Measurements from ENCODE around the gene ZMIZ1.

The ZMIZ1 gene

GRCh38 chr10:79346012-79346340 is 277.2 kb downstream of the ZMIZ1 start:
- Histone ChIP-seq H3K27ac (ENCODE audit: extremely low read depth, low read depth, low read length) (no peak overlapping the region), H3K9me3 (ENCODE audit: control insufficient read depth, insufficient read depth, low read depth, low read length) (no peaks in the 10 kb centered on the region), H3K4me1 (ENCODE audit: control insufficient read depth, insufficient read depth, low read length) (no peaks in the 10 kb centered on the region), H3K36me3 (ENCODE audit: control insufficient read depth in 2 of 2, insufficient read depth in 1 of 2, low read length in 2 of 2) (peaks cover 0 to 27% of the 10 kb centered on the region in 2 experiments; a peak in 1 of 3 replicates), H3K4me3 (ENCODE audit: low read depth, low read length) (no peak overlapping the region)
- CTCF ChIA-PET = interaction anchor here (0.5 to 2.6 kb wide), 6 partner anchors 11 to 123 kb away, joined by 3 to 8 read pairs (median 4); no protein-coding TSS in a partner anchor
- TF ChIP-seq ZNF529 (tag by site-specific recombination; IDR thresholded peaks at IDR 0.05; ENCODE audit: insufficient replicate concordance) (no peak), HOXC10 (CRISPR knock-in tag; IDR thresholded peaks at IDR 0.05) (no peak), SCRT1 (tag by site-specific recombination; IDR thresholded peaks at IDR 0.05; ENCODE audit: borderline replicate concordance) (no peak), PRDM4 (tag by site-specific recombination; IDR thresholded peaks at IDR 0.05) (no peak), ZNF266 (tag by site-specific recombination; IDR thresholded peaks at IDR 0.05; ENCODE audit: low read depth) (no peak), ZBTB8A (tag by site-specific recombination; IDR thresholded peaks at IDR 0.05) (no peak), ZNF16 (tag by site-specific recombination; IDR thresholded peaks at IDR 0.05; ENCODE audit: low read depth) (no peak), ZNF518A (tag by site-specific recombination; conservative IDR thresholded peaks at IDR 0.05; ENCODE audit: low read depth) (no peak), ZNF24 (tag by site-specific recombination; IDR thresholded peaks at IDR 0.05) (no peak), ZNF146 (tag by site-specific recombination; IDR thresholded peaks at IDR 0.05) (no peak), ZNF214 (tag by site-specific recombination; IDR thresholded peaks at IDR 0.05; ENCODE audit: borderline replicate concordance) (no peak), ZSCAN18 (tag by site-specific recombination; IDR thresholded peaks at IDR 0.05) (no peak), ATF2 (tag by site-specific recombination; IDR thresholded peaks at IDR 0.05; ENCODE audit: low read depth) (no peak)
- TF ChIP-seq, protein P1, sequence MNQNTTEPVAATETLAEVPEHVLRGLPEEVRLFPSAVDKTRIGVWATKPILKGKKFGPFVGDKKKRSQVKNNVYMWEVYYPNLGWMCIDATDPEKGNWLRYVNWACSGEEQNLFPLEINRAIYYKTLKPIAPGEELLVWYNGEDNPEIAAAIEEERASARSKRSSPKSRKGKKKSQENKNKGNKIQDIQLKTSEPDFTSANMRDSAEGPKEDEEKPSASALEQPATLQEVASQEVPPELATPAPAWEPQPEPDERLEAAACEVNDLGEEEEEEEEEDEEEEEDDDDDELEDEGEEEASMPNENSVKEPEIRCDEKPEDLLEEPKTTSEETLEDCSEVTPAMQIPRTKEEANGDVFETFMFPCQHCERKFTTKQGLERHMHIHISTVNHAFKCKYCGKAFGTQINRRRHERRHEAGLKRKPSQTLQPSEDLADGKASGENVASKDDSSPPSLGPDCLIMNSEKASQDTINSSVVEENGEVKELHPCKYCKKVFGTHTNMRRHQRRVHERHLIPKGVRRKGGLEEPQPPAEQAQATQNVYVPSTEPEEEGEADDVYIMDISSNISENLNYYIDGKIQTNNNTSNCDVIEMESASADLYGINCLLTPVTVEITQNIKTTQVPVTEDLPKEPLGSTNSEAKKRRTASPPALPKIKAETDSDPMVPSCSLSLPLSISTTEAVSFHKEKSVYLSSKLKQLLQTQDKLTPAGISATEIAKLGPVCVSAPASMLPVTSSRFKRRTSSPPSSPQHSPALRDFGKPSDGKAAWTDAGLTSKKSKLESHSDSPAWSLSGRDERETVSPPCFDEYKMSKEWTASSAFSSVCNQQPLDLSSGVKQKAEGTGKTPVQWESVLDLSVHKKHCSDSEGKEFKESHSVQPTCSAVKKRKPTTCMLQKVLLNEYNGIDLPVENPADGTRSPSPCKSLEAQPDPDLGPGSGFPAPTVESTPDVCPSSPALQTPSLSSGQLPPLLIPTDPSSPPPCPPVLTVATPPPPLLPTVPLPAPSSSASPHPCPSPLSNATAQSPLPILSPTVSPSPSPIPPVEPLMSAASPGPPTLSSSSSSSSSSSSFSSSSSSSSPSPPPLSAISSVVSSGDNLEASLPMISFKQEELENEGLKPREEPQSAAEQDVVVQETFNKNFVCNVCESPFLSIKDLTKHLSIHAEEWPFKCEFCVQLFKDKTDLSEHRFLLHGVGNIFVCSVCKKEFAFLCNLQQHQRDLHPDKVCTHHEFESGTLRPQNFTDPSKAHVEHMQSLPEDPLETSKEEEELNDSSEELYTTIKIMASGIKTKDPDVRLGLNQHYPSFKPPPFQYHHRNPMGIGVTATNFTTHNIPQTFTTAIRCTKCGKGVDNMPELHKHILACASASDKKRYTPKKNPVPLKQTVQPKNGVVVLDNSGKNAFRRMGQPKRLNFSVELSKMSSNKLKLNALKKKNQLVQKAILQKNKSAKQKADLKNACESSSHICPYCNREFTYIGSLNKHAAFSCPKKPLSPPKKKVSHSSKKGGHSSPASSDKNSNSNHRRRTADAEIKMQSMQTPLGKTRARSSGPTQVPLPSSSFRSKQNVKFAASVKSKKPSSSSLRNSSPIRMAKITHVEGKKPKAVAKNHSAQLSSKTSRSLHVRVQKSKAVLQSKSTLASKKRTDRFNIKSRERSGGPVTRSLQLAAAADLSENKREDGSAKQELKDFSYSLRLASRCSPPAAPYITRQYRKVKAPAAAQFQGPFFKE (tag by site-specific recombination; IDR thresholded peaks at IDR 0.05; ENCODE audit: borderline replicate concordance) = no peak
- POLR2A ChIA-PET = interaction anchor here (1.4 kb wide), 1 partner anchor 8 kb away, joined by 6 read pairs; no protein-coding TSS in a partner anchor

All from HEK293 (cell line).